Measurements from ENCODE around the gene FARSB. TPM values are rescaled to one million over a fixed set of nuclear protein-coding genes. Genes with fewer than 3 reads are reported as not detected.

The FARSB gene
- total RNA-seq, 1 experiment from 2014 or later: 31.0 TPM

DNA sequence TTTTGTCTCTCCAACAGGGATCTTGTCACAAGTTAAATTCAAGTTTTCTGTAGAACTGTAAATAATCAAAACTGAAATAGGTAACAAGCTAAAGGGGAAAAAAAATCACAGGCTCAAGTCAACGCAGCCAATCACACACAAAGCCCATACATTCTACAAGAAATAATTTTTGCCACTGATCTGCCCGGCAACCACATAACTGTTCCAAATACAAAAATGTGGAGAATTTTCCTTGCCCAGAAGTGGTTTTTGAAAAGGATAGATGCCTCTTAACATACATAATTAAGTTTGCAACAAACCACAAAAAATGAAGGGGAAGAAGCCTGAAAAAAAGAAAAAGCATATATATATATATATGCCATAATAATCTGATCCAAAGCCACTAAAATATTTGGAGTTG is 60.3 kb downstream of the FARSB start (continued):
- TF ChIP-seq, protein P1, sequence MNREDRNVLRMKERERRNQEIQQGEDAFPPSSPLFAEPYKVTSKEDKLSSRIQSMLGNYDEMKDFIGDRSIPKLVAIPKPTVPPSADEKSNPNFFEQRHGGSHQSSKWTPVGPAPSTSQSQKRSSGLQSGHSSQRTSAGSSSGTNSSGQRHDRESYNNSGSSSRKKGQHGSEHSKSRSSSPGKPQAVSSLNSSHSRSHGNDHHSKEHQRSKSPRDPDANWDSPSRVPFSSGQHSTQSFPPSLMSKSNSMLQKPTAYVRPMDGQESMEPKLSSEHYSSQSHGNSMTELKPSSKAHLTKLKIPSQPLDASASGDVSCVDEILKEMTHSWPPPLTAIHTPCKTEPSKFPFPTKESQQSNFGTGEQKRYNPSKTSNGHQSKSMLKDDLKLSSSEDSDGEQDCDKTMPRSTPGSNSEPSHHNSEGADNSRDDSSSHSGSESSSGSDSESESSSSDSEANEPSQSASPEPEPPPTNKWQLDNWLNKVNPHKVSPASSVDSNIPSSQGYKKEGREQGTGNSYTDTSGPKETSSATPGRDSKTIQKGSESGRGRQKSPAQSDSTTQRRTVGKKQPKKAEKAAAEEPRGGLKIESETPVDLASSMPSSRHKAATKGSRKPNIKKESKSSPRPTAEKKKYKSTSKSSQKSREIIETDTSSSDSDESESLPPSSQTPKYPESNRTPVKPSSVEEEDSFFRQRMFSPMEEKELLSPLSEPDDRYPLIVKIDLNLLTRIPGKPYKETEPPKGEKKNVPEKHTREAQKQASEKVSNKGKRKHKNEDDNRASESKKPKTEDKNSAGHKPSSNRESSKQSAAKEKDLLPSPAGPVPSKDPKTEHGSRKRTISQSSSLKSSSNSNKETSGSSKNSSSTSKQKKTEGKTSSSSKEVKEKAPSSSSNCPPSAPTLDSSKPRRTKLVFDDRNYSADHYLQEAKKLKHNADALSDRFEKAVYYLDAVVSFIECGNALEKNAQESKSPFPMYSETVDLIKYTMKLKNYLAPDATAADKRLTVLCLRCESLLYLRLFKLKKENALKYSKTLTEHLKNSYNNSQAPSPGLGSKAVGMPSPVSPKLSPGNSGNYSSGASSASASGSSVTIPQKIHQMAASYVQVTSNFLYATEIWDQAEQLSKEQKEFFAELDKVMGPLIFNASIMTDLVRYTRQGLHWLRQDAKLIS (CRISPR knock-in tag; IDR thresholded peaks at IDR 0.05; ENCODE audit: borderline replicate concordance): no peak
- TF ChIP-seq RORB (CRISPR knock-in tag; IDR thresholded peaks at IDR 0.05) (no peak), GRHL2 (CRISPR knock-in tag; IDR thresholded peaks at IDR 0.05; ENCODE audit: insufficient replicate concordance, severe bottlenecking) (no peak), TEAD4 (CRISPR knock-in tag; IDR thresholded peaks at IDR 0.05) (no peak), NFATC4 (CRISPR knock-in tag; IDR thresholded peaks at IDR 0.05) (no peak)
- TF ChIP-seq, protein P2, sequence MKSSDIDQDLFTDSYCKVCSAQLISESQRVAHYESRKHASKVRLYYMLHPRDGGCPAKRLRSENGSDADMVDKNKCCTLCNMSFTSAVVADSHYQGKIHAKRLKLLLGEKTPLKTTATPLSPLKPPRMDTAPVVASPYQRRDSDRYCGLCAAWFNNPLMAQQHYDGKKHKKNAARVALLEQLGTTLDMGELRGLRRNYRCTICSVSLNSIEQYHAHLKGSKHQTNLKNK (CRISPR knock-in tag; IDR thresholded peaks at IDR 0.05): no peak
- TF ChIP-seq, protein P3, sequence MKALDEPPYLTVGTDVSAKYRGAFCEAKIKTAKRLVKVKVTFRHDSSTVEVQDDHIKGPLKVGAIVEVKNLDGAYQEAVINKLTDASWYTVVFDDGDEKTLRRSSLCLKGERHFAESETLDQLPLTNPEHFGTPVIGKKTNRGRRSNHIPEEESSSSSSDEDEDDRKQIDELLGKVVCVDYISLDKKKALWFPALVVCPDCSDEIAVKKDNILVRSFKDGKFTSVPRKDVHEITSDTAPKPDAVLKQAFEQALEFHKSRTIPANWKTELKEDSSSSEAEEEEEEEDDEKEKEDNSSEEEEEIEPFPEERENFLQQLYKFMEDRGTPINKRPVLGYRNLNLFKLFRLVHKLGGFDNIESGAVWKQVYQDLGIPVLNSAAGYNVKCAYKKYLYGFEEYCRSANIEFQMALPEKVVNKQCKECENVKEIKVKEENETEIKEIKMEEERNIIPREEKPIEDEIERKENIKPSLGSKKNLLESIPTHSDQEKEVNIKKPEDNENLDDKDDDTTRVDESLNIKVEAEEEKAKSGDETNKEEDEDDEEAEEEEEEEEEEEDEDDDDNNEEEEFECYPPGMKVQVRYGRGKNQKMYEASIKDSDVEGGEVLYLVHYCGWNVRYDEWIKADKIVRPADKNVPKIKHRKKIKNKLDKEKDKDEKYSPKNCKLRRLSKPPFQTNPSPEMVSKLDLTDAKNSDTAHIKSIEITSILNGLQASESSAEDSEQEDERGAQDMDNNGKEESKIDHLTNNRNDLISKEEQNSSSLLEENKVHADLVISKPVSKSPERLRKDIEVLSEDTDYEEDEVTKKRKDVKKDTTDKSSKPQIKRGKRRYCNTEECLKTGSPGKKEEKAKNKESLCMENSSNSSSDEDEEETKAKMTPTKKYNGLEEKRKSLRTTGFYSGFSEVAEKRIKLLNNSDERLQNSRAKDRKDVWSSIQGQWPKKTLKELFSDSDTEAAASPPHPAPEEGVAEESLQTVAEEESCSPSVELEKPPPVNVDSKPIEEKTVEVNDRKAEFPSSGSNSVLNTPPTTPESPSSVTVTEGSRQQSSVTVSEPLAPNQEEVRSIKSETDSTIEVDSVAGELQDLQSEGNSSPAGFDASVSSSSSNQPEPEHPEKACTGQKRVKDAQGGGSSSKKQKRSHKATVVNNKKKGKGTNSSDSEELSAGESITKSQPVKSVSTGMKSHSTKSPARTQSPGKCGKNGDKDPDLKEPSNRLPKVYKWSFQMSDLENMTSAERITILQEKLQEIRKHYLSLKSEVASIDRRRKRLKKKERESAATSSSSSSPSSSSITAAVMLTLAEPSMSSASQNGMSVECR (CRISPR knock-in tag; IDR thresholded peaks at IDR 0.05; ENCODE audit: borderline replicate concordance): no peak
- TF ChIP-seq, protein P4, sequence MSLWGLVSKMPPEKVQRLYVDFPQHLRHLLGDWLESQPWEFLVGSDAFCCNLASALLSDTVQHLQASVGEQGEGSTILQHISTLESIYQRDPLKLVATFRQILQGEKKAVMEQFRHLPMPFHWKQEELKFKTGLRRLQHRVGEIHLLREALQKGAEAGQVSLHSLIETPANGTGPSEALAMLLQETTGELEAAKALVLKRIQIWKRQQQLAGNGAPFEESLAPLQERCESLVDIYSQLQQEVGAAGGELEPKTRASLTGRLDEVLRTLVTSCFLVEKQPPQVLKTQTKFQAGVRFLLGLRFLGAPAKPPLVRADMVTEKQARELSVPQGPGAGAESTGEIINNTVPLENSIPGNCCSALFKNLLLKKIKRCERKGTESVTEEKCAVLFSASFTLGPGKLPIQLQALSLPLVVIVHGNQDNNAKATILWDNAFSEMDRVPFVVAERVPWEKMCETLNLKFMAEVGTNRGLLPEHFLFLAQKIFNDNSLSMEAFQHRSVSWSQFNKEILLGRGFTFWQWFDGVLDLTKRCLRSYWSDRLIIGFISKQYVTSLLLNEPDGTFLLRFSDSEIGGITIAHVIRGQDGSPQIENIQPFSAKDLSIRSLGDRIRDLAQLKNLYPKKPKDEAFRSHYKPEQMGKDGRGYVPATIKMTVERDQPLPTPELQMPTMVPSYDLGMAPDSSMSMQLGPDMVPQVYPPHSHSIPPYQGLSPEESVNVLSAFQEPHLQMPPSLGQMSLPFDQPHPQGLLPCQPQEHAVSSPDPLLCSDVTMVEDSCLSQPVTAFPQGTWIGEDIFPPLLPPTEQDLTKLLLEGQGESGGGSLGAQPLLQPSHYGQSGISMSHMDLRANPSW (CRISPR knock-in tag; conservative IDR thresholded peaks at IDR 0.05; ENCODE audit: low read depth): no peak
- TF ChIP-seq, protein P5, sequence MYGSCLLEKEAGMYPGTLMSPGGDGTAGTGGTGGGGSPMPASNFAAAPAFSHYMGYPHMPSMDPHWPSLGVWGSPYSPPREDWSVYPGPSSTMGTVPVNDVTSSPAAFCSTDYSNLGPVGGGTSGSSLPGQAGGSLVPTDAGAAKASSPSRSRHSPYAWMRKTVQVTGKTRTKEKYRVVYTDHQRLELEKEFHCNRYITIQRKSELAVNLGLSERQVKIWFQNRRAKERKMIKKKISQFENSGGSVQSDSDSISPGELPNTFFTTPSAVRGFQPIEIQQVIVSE (CRISPR knock-in tag; IDR thresholded peaks at IDR 0.05; ENCODE audit: borderline replicate concordance): no peak
- TF ChIP-seq, protein P6, sequence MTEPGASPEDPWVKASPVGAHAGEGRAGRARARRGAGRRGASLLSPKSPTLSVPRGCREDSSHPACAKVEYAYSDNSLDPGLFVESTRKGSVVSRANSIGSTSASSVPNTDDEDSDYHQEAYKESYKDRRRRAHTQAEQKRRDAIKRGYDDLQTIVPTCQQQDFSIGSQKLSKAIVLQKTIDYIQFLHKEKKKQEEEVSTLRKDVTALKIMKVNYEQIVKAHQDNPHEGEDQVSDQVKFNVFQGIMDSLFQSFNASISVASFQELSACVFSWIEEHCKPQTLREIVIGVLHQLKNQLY (CRISPR knock-in tag; IDR thresholded peaks at IDR 0.05): no peak
- TF ChIP-seq, protein P7, sequence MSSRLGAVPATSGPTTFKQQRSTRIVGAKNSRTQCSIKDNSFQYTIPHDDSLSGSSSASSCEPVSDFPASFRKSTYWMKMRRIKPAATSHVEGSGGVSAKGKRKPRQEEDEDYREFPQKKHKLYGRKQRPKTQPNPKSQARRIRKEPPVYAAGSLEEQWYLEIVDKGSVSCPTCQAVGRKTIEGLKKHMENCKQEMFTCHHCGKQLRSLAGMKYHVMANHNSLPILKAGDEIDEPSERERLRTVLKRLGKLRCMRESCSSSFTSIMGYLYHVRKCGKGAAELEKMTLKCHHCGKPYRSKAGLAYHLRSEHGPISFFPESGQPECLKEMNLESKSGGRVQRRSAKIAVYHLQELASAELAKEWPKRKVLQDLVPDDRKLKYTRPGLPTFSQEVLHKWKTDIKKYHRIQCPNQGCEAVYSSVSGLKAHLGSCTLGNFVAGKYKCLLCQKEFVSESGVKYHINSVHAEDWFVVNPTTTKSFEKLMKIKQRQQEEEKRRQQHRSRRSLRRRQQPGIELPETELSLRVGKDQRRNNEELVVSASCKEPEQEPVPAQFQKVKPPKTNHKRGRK (CRISPR knock-in tag; IDR thresholded peaks at IDR 0.05; ENCODE audit: borderline replicate concordance): no peak
- TF ChIP-seq, protein P8, sequence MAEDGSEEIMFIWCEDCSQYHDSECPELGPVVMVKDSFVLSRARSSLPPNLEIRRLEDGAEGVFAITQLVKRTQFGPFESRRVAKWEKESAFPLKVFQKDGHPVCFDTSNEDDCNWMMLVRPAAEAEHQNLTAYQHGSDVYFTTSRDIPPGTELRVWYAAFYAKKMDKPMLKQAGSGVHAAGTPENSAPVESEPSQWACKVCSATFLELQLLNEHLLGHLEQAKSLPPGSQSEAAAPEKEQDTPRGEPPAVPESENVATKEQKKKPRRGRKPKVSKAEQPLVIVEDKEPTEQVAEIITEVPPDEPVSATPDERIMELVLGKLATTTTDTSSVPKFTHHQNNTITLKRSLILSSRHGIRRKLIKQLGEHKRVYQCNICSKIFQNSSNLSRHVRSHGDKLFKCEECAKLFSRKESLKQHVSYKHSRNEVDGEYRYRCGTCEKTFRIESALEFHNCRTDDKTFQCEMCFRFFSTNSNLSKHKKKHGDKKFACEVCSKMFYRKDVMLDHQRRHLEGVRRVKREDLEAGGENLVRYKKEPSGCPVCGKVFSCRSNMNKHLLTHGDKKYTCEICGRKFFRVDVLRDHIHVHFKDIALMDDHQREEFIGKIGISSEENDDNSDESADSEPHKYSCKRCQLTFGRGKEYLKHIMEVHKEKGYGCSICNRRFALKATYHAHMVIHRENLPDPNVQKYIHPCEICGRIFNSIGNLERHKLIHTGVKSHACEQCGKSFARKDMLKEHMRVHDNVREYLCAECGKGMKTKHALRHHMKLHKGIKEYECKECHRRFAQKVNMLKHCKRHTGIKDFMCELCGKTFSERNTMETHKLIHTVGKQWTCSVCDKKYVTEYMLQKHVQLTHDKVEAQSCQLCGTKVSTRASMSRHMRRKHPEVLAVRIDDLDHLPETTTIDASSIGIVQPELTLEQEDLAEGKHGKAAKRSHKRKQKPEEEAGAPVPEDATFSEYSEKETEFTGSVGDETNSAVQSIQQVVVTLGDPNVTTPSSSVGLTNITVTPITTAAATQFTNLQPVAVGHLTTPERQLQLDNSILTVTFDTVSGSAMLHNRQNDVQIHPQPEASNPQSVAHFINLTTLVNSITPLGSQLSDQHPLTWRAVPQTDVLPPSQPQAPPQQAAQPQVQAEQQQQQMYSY (CRISPR knock-in tag; IDR thresholded peaks at IDR 0.05): no peak
